Panc1 (cell line): Measurements from ENCODE around the gene MYO18B. TPM values are rescaled to one million over a fixed set of nuclear protein-coding genes. Genes with fewer than 3 reads are reported as not detected.

Experiments used
- ATAC-seq: fragments of 200-7000 bp; cut with Tn5 transposase; 2 replicates; pipeline ENCODE4 v1.9.1; 2020; ENCODE audit warnings: mild to moderate bottlenecking, moderate library complexity
- BruUV-seq: library from RNA; stranded (reverse); fragments of 400-500 nt; replicated peaks from 2 replicates; lab custom pipeline; 2021; lab: Mats Ljungman, UMichigan
- CTCF ChIA-PET: fragments of 300-600 bp; sonication (Branson Sonifier 250); formaldehyde crosslinking; loops from one replicate; lab custom pipeline; 2022; ENCODE audit warnings: antibody characterized with exemption; lab: Charles Lee
- POLR2A ChIA-PET: fragments of 300-600 bp; sonication (Branson Sonifier 250); formaldehyde crosslinking; loops from one replicate; lab custom pipeline; 2022; ENCODE audit warnings: antibody characterized with exemption; lab: Charles Lee
- DNase-seq: peaks from one replicate; pipeline ENCODE4 v3.0.0-alpha.2; 2010; ENCODE audit warnings: low read depth, low spot score
- H3K27ac ChIP-seq: 2 replicates; pipeline ENCODE4 v1.5.1; 2011; ENCODE audit warnings: mild to moderate bottlenecking, low read length, inconsistent platforms
- H3K27me3 ChIP-seq: fragments of 200-500 bp; sonication (Bioruptor generic); 2 replicates; pipeline ENCODE4 v1.6.0; 2014; ENCODE audit warnings: low read length, inconsistent platforms; ENCODE audit not compliant: control insufficient read depth, insufficient read depth
- H3K36me3 ChIP-seq: fragments of 200-500 bp; sonication (Bioruptor generic); 2 replicates; pipeline ENCODE4 v1.5.1; 2014; ENCODE audit warnings: inconsistent platforms, mild to moderate bottlenecking, low read length, moderate library complexity; ENCODE audit not compliant: control insufficient read depth, insufficient read depth
- H3K4me1 ChIP-seq: 2 replicates; pipeline ENCODE4 v1.5.1; 2011; ENCODE audit warnings: inconsistent platforms, mild to moderate bottlenecking, low read length, moderate library complexity; ENCODE audit not compliant: control insufficient read depth, insufficient read depth
- H3K4me3 ChIP-seq, 2 experiments: 2 replicates each; pipeline ENCODE4 v1.5.1; 2011 to 2012; ENCODE audit warnings: low read depth in 2 of 2, low read length in 2 of 2, mild to moderate bottlenecking in 2 of 2, inconsistent platforms in 1 of 2, moderate library complexity in 1 of 2
- H3K9me3 ChIP-seq: fragments of 200-500 bp; sonication (Bioruptor generic); 2 replicates; pipeline ENCODE4 v1.5.1; 2014; ENCODE audit warnings: low read depth, mild to moderate bottlenecking, inconsistent platforms, low read length, moderate library complexity; ENCODE audit not compliant: control insufficient read depth, insufficient read depth
- POLR2AphosphoS5 ChIP-seq: IDR thresholded peaks from 2 replicates; pipeline ENCODE4 v1.6.1; 2012; ENCODE audit warnings: mild to moderate bottlenecking, low read depth, low read length, moderate library complexity
- SIN3A ChIP-seq: IDR thresholded peaks from 2 replicates; pipeline ENCODE4 v1.6.1; 2012; ENCODE audit warnings: low read depth, mild to moderate bottlenecking, low read length, moderate library complexity, borderline replicate concordance; ENCODE audit not compliant: insufficient read depth
- TCF7L2 ChIP-seq: IDR thresholded peaks from 2 replicates; pipeline ENCODE4 v1.6.1; 2011; ENCODE audit warnings: mild to moderate bottlenecking, low read depth, low read length, inconsistent platforms
- in situ Hi-C: cut with HindIII; loops from 2 replicates; pipeline ENCODE4 v1.10.0; 2016; ENCODE audit warnings: low sequenced_read_pairs, low pct_unique_long_range_greater_than_20kb
- intact Hi-C: fragments of 100-400 bp; cut with micrococcal nuclease; formaldehyde crosslinking; loops from one replicate; pipeline ENCODE4 v1.10.0; 2022; ENCODE audit not compliant: unreplicated experiment
- total RNA-seq: library from RNA; stranded (reverse); gene quantifications from one replicate; pipeline ENCODE4 v1.2.1, GENCODE V29; 2021; ENCODE audit not compliant: unreplicated experiment
- TF ChIP-seq, protein P1 (sequence below), 2 experiments: IDR thresholded peaks; 2 replicates each; pipeline ENCODE4 v1.6.1; 2011 to 2012; ENCODE audit warnings: low read depth in 2 of 2, control low read depth in 1 of 2, low read length in 1 of 2, mild to moderate bottlenecking in 1 of 2, moderate library complexity in 1 of 2; ENCODE audit not compliant: insufficient read depth in 1 of 2
- TF ChIP-seq, protein P2 (sequence below): fragments of 450-650 bp; IDR thresholded peaks from 2 replicates; pipeline ENCODE4 v1.5.1; 2017; ENCODE audit warnings: mild to moderate bottlenecking

MYO18B gene
- total RNA-seq, 1 experiment from 2014 or later, result not detected

DNA sequence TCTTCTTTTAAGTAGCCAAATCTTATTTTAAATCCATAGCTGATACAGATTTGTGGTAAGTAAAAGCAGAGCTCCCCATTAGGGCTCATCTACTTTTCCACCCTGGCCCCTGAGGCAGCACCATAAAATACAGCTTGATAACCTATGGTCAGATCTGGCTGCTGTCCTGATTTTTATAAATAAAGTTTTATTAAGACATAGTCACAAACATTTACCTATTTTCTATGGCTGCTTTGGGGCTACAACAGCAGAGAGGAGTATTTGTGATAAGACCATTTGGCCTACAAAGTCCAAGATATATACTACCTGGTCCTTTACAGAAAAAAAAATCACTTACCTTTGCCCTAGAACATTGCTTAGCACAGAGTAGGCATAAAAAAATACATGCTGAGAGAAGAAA lies 227.3 kb downstream of the MYO18B start:
- DNase-seq, result no peak
- peaks cover 5% of the 10 kb centered on the region for H3K27me3 ChIP-seq
- ChIA-PET POLR2A (no interaction called here), CTCF (no interaction called here)
- H3K36me3 ChIP-seq, result no peaks in the 10 kb centered on the region
- in situ Hi-C loops, result no loop called here
- no TSS peak for BruUV-seq
- no peaks in the 10 kb centered on the region for H3K9me3 ChIP-seq
- H3K4me3 ChIP-seq, result no peak overlapping the region
- ATAC-seq, result no peak
- no peak overlapping the region for H3K27ac ChIP-seq
- TF ChIP-seq SIN3A, result no peak
- TF ChIP-seq POLR2AphosphoS5, result no peak
- no peak for TF ChIP-seq TCF7L2
- TF ChIP-seq, protein P1, sequence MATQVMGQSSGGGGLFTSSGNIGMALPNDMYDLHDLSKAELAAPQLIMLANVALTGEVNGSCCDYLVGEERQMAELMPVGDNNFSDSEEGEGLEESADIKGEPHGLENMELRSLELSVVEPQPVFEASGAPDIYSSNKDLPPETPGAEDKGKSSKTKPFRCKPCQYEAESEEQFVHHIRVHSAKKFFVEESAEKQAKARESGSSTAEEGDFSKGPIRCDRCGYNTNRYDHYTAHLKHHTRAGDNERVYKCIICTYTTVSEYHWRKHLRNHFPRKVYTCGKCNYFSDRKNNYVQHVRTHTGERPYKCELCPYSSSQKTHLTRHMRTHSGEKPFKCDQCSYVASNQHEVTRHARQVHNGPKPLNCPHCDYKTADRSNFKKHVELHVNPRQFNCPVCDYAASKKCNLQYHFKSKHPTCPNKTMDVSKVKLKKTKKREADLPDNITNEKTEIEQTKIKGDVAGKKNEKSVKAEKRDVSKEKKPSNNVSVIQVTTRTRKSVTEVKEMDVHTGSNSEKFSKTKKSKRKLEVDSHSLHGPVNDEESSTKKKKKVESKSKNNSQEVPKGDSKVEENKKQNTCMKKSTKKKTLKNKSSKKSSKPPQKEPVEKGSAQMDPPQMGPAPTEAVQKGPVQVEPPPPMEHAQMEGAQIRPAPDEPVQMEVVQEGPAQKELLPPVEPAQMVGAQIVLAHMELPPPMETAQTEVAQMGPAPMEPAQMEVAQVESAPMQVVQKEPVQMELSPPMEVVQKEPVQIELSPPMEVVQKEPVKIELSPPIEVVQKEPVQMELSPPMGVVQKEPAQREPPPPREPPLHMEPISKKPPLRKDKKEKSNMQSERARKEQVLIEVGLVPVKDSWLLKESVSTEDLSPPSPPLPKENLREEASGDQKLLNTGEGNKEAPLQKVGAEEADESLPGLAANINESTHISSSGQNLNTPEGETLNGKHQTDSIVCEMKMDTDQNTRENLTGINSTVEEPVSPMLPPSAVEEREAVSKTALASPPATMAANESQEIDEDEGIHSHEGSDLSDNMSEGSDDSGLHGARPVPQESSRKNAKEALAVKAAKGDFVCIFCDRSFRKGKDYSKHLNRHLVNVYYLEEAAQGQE (IDR thresholded peaks at IDR 0.05; ENCODE audit: insufficient read depth in 1 of 2, low read depth in 2 of 2, low read length in 1 of 2), result no peak
- TF ChIP-seq, protein P2, sequence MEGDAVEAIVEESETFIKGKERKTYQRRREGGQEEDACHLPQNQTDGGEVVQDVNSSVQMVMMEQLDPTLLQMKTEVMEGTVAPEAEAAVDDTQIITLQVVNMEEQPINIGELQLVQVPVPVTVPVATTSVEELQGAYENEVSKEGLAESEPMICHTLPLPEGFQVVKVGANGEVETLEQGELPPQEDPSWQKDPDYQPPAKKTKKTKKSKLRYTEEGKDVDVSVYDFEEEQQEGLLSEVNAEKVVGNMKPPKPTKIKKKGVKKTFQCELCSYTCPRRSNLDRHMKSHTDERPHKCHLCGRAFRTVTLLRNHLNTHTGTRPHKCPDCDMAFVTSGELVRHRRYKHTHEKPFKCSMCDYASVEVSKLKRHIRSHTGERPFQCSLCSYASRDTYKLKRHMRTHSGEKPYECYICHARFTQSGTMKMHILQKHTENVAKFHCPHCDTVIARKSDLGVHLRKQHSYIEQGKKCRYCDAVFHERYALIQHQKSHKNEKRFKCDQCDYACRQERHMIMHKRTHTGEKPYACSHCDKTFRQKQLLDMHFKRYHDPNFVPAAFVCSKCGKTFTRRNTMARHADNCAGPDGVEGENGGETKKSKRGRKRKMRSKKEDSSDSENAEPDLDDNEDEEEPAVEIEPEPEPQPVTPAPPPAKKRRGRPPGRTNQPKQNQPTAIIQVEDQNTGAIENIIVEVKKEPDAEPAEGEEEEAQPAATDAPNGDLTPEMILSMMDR, result no peak
- intact Hi-C loops, result no loop called here
- no peaks in the 10 kb centered on the region for H3K4me1 ChIP-seq

DNA sequence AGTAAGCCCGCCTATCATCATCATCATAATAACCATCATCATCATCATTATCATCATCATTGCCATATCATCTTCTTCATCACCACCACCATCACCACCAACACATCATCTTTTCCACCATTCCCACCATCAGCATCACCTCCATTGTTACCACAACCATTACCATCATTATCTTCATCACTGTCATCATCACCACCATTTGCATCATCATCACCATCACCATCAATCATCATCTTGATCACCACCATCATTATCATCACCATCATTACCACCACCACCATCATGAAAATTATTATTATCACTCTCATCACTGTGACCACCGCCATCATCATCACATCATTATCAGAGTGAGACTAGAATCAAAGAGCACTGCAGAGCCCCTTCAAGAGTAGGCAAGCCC lies 227.9 kb downstream of the MYO18B start:
- ChIA-PET POLR2A (no interaction called here), CTCF (no interaction called here)
- H3K36me3 ChIP-seq, result no peaks in the 10 kb centered on the region
- peaks cover 3% of the 10 kb centered on the region for H3K27me3 ChIP-seq
- H3K4me1 ChIP-seq, result no peaks in the 10 kb centered on the region
- no peak overlapping the region for H3K27ac ChIP-seq
- intact Hi-C loops, result no loop called here
- H3K4me3 ChIP-seq, result no peak overlapping the region
- no peak for ATAC-seq
- TF ChIP-seq SIN3A (no peak), TCF7L2 (no peak)
- TF ChIP-seq, protein P2, result no peak
- BruUV-seq, result no TSS peak
- no peaks in the 10 kb centered on the region for H3K9me3 ChIP-seq
- no peak for DNase-seq
- in situ Hi-C loops, result no loop called here
